Mucosa of rectum (tissue), 2 donors: ENCODE results near the gene TRAPPC11.

Experiments
- H3K27ac ChIP-seq, 2 donors: one replicate each; pipeline ENCODE4 v1.7.0; 2013; ENCODE audit warnings: inconsistent platforms in 2 of 2, low read depth in 2 of 2, low read length in 2 of 2
- H3K27me3 ChIP-seq, 2 donors: one replicate each; pipeline ENCODE4 v1.7.0; 2013; ENCODE audit warnings: low read length in 2 of 2; ENCODE audit not compliant: control insufficient read depth in 2 of 2, insufficient read depth in 2 of 2
- H3K36me3 ChIP-seq, 2 donors: one replicate each; pipeline ENCODE4 v1.7.0; 2013; ENCODE audit warnings: low read length in 2 of 2; ENCODE audit not compliant: control insufficient read depth in 2 of 2, insufficient read depth in 2 of 2
- H3K4me1 ChIP-seq, 2 donors: one replicate each; pipeline ENCODE4 v1.7.0; 2013; ENCODE audit warnings: low read length in 2 of 2, mild to moderate bottlenecking in 1 of 2; ENCODE audit not compliant: control insufficient read depth in 2 of 2, insufficient read depth in 2 of 2
- H3K4me3 ChIP-seq, 2 donors: one replicate each; pipeline ENCODE4 v1.7.0; 2013; ENCODE audit warnings: low read length in 2 of 2
- H3K9ac ChIP-seq, 2 donors: one replicate each; pipeline ENCODE4 v1.7.0; 2013; ENCODE audit warnings: low read length in 2 of 2, low read depth in 1 of 2, mild to moderate bottlenecking in 1 of 2
- H3K9me3 ChIP-seq, 2 donors: one replicate each; pipeline ENCODE4 v1.7.0; 2013; ENCODE audit warnings: low read length in 2 of 2; ENCODE audit not compliant: control insufficient read depth in 2 of 2
- donor health status: healthy.
- donor health status: Normal muscosa, but diverticular disease.

The TRAPPC11 gene

DNA sequence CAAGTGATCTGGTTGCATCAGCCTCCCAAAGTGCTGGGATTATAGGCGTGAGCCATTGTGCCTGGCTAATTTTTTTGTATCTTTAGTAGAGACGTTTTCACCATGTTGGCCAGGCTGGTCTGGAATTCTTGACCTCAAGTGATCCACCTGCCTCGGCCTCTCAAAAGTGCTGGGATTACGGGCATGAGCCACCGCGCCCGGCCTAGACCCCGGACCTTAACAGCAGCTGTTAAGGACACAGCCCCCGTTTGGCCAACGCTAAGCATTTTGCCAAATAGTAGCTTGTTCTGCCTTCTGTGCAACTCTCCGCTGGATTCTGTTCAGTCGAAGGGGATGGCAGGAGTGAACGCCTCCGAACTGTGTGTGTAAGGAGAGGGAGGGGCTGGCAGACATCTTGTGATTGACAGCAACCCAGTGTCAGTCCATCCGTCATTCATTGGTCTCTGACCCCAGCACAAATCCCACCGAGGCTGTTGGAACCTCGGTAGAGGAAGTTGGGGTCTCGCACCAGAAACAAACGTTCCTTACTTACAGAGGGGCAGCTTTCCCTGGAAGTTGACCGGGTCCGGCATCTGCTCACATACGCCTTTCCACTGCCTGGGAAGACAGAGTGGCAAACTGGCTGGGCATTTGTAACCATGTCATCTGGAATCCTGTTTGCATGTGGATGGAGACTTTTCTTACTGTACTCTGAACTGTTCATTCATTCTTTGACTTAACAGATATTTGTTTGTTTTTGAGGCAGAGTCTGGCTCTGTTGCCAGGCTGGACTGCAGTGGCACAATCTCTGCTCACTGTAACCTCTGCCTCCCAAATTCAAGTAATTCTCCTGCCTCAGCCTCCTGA, 69.4 kb downstream of the TRAPPC11 start:
- no peak overlapping the region for H3K9ac ChIP-seq
- H3K4me3 ChIP-seq: no peak overlapping the region
- H3K4me1 ChIP-seq: no peaks in the 10 kb centered on the region

DNA sequence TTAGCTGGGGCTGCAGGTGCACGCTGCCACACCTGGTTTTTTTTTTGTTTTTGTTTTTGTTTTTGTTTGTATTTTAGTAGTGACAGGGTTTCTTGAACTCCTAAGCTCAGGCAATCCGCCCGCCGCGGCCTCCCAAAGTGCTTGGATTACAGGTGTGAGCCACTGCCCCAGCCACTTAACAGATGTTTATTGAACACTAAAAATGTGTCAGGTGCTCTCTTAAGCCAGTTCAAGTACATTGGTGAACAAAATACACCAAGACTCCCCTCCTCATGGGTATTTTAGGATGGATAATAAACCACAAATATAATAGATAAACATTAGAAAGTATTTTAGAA, 69.9 kb downstream of the TRAPPC11 start:
- H3K27ac ChIP-seq: no peak overlapping the region
- no peaks in the 10 kb centered on the region for H3K27me3 ChIP-seq
- H3K4me1 ChIP-seq: no peaks in the 10 kb centered on the region
- H3K9ac ChIP-seq: no peak overlapping the region
- no peaks in the 10 kb centered on the region for H3K9me3 ChIP-seq
- H3K4me3 ChIP-seq: no peak overlapping the region
- no peaks in the 10 kb centered on the region for H3K36me3 ChIP-seq

More for the DNA sequence above, 69.4 kb downstream of the TRAPPC11 start:
- H3K27me3 ChIP-seq: no peaks in the 10 kb centered on the region
- no peaks in the 10 kb centered on the region for H3K9me3 ChIP-seq
- no peak overlapping the region for H3K27ac ChIP-seq
- H3K36me3 ChIP-seq: no peaks in the 10 kb centered on the region

DNA sequence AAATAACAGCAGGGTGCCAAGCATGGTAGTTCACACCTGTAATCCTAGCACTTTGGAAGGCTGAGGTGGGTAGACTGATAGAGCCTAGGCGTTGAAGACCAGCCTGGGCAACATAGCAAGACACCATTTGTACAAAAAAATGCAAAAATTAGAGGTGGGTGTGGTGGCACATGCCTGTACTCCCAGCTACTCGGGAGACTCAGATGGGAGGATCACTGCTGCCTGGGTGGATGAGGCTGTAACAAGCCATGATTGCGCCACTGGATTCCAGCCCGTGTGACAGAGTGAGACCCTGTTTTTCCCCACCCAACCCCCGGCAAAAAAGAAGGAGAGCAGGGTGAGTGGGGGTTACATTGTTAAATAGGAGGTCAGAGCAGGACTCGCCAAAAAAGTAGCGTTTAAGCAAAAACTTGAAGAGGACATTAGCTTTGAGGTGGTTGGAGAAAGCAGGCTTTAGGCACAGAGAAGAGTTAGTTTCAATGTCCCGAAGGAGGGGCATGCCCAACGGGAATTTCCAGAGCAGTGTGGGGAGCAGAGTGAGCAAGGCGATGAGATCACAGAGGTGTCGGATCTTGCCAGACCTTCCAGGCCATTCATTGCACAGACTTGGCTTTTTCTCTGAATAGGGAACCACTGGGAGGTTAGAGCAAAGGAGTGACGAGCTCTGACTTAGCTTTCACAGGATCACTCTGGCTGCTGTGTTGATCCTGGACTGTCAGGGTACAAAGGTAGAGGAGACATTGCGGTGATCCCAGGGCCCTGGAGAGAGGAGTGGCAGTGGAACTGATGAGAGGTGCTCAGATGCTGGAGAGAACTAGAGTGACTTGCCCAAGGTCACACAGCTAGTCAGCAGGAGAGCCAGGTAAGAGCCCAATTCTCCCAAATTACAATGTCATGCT, 70.6 kb downstream of the TRAPPC11 start:
- no peaks in the 10 kb centered on the region for H3K27me3 ChIP-seq
- H3K36me3 ChIP-seq: no peaks in the 10 kb centered on the region
- H3K4me3 ChIP-seq: no peak overlapping the region
- H3K9me3 ChIP-seq: no peaks in the 10 kb centered on the region
- no peaks in the 10 kb centered on the region for H3K4me1 ChIP-seq
- no peak overlapping the region for H3K27ac ChIP-seq
- H3K9ac ChIP-seq: no peak overlapping the region

DNA sequence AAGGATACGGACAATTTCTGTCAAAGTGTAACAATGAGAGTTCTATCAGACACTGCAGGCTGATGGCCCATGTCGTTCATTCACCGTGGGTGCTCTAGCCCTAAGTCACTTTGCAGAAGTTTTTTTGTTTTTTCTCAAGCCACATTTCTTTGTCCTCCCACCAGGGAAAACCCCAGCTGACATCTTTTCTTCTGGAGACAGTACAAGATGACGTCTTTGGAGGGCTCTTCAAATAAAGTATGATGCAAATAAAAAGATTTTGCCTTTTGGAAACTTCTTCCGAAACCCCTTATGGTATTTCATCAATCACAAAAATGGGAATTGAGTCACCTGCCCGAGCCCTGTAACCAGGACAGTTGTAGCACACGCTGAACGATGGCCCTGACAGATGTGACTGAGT, 73.2 kb downstream of the TRAPPC11 start:
- no peaks in the 10 kb centered on the region for H3K27me3 ChIP-seq
- H3K4me1 ChIP-seq: no peaks in the 10 kb centered on the region
- H3K9ac ChIP-seq: no peak overlapping the region
- no peaks in the 10 kb centered on the region for H3K9me3 ChIP-seq
- no peak overlapping the region for H3K4me3 ChIP-seq
- H3K36me3 ChIP-seq: no peaks in the 10 kb centered on the region
- no peak overlapping the region for H3K27ac ChIP-seq

DNA sequence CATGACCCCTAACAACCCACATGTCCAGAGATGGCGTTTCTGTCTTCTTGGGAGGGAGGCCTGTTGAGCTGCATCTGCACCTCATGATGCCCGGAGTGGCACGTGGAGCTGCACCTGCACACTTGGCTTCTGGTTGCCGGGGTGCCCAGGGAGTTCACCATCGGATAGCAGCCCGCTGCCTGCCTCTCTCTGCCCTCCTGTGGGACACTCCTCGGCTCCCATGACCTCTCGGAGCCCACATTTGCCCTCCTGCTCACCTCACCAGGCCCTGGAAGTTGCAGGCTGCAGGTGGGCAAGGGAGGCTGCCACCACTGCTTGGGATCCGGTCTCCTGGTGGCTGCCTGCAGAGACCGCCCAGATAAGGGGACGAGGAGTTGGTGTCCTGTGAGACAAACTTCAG, 74.1 kb downstream of the TRAPPC11 start:
- H3K9me3 ChIP-seq: no peaks in the 10 kb centered on the region
- no peak overlapping the region for H3K4me3 ChIP-seq
- H3K27ac ChIP-seq: no peak overlapping the region
- H3K36me3 ChIP-seq: no peaks in the 10 kb centered on the region
- no peaks in the 10 kb centered on the region for H3K4me1 ChIP-seq
- H3K9ac ChIP-seq: no peak overlapping the region
- H3K27me3 ChIP-seq: no peaks in the 10 kb centered on the region

DNA sequence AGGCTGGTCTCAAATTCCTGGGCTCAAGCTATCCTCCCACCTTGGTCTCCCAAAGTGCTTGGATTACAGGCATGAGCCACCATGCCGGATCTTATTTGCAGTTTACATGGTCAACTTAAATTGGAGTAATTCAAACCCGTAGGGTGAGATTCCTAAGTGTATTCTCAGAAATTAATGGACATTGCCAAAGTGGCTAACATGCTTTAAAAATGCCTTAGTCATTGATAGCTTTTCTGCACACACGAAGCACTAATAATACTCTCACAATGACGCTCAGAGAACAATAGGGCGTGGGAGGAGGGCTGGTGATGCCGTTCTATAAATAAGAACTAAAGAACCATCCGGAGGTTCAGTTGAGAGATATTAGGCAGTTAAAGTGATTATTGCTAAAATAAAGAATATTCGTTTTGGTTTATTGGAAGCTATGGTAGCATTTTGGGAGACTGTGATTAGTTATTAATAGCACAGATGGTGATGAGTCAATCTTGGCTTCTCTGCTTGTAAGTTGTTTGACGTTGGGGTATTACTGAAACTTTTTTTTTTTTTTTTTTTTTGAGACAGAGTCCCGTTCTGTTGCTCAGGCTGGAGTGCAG, 79.1 kb downstream of the TRAPPC11 start:
- H3K27ac ChIP-seq: no peak overlapping the region
- no peak overlapping the region for H3K4me3 ChIP-seq
- H3K36me3 ChIP-seq: no peaks in the 10 kb centered on the region
- no peaks in the 10 kb centered on the region for H3K9me3 ChIP-seq
- no peaks in the 10 kb centered on the region for H3K27me3 ChIP-seq
- H3K4me1 ChIP-seq: no peaks in the 10 kb centered on the region
- no peak overlapping the region for H3K9ac ChIP-seq

DNA sequence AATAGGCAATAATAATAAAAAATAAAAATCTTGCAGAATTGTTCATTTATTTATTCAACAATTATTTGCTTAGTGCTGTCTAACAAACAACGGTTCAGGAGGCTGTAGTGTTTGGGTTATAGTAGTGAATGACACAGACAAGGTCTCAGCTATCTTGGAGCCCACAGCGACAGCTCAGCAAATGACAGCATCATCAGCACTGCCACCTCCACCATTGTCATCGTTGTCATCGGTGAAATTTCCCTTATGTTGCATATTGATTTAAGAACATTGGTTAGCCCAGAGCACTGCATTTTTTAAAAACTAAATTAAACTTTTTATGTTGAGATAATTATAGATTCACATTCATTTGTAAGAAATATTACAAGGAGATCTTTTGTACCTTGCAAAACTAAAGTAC, 79.9 kb downstream of the TRAPPC11 start:
- H3K27ac ChIP-seq: no peak overlapping the region
- no peaks in the 10 kb centered on the region for H3K36me3 ChIP-seq
- no peaks in the 10 kb centered on the region for H3K9me3 ChIP-seq
- no peak overlapping the region for H3K4me3 ChIP-seq
- H3K27me3 ChIP-seq: no peaks in the 10 kb centered on the region
- H3K9ac ChIP-seq: no peak overlapping the region
- no peaks in the 10 kb centered on the region for H3K4me1 ChIP-seq

DNA sequence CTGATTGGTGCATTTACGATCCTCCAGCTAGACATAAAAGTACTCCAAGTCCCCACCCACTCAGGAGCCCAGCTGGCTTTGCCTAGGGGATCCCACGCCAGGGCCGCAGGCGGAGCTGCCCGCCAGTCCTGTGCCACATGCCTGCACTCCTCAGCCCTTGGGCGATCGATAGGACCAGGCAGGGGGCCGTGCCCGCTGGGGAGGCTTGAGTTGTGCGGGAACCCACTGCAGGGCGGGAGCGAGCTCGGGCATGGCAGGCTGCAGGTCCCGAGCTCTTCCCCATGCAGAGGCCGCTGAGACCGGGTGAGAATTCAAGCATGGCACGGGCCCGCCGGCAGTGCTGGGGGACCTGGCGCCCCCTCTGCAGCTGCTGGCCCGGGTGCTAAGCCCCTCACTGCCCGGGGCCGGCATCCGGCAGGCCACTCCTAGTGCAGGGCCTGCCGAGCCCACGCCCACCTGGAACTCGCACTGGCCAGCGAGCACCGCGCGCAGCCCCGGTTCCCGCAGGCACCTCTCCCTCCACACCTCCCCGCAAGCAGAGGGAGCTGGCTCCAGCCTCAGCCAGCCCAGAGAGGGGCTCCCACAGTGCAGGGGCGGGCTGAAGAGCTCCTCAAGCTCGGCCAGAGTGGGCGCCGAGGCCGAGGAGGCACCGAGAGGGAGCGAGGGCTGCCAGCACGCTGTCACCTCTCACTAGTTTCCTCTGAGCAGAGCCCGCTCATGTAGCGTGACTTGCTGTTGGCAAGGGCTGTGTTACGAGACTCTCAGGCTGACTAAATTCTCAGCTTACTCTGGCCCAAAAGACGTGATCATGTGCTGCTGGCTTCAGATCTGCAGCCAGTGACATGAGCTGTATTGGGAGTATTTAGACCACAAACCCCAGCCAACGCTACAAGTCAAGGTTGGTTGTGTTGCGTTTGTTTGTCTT, 87.5 kb downstream of the TRAPPC11 start:
- H3K36me3 ChIP-seq: no peaks in the 10 kb centered on the region
- H3K9ac ChIP-seq: no peak overlapping the region
- H3K27me3 ChIP-seq: peaks cover 0 to 2% of the 10 kb centered on the region in 2 donors
- H3K27ac ChIP-seq: no peak overlapping the region
- no peak overlapping the region for H3K4me3 ChIP-seq
- H3K9me3 ChIP-seq: no peaks in the 10 kb centered on the region
- peaks cover 0 to 3% of the 10 kb centered on the region in 2 donors for H3K4me1 ChIP-seq

DNA sequence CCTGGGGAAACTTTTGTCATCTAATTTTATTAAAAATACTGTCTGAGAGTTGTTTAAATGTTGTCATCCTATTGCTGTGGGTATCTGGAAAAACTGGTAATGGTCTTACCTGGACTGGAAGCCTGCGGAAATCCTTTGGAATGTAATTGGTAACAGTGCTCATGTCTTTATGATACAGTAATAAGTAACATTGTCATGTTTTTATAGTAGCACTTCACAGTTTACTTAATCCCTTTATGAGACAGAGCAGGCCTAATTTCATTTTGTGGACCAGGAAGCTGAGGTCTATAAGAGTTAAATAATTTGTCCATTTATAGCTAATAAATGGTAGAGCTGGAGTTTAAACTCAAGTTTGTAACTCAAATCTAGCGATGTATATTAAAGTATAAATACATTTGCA, 88.3 kb downstream of the TRAPPC11 start:
- H3K36me3 ChIP-seq: no peaks in the 10 kb centered on the region
- H3K4me1 ChIP-seq: peaks cover 0 to 3% of the 10 kb centered on the region in 2 donors
- H3K27ac ChIP-seq: no peak overlapping the region
- no peak overlapping the region for H3K4me3 ChIP-seq
- no peaks in the 10 kb centered on the region for H3K9me3 ChIP-seq
- peaks cover 0 to 6% of the 10 kb centered on the region in 2 donors for H3K27me3 ChIP-seq
- no peak overlapping the region for H3K9ac ChIP-seq
